Subcutaneous adipose tissue (tissue), 4 donors: ENCODE measurements around the gene ADAP1. TPM values are rescaled to one million over a fixed set of nuclear protein-coding genes. Genes with fewer than 3 reads are reported as not detected.

Experiments
- total RNA-seq, 4 donors: library from RNA; depleted of rRNA; stranded (reverse); fragments of >200 nt; gene quantifications; one replicate each; pipeline ENCODE4 v1.1.0, GENCODE V29; 2016
- TF ChIP-seq, protein P1 (sequence below): fragments of 450-650 bp; IDR thresholded peaks from one replicate; pipeline ENCODE4 v1.5.1; 2016; ENCODE audit warnings: low read depth, mild to moderate bottlenecking, control low read depth, antibody characterized with exemption, moderate library complexity

The ADAP1 gene
- total RNA-seq, 4 donors from 2014 or later: 8.9 to 12.4 (median 10.2) TPM

- TF ChIP-seq, protein P1, sequence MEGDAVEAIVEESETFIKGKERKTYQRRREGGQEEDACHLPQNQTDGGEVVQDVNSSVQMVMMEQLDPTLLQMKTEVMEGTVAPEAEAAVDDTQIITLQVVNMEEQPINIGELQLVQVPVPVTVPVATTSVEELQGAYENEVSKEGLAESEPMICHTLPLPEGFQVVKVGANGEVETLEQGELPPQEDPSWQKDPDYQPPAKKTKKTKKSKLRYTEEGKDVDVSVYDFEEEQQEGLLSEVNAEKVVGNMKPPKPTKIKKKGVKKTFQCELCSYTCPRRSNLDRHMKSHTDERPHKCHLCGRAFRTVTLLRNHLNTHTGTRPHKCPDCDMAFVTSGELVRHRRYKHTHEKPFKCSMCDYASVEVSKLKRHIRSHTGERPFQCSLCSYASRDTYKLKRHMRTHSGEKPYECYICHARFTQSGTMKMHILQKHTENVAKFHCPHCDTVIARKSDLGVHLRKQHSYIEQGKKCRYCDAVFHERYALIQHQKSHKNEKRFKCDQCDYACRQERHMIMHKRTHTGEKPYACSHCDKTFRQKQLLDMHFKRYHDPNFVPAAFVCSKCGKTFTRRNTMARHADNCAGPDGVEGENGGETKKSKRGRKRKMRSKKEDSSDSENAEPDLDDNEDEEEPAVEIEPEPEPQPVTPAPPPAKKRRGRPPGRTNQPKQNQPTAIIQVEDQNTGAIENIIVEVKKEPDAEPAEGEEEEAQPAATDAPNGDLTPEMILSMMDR: no peak
Observed at GRCh38 chr7:893686-894085, 60.8 kb downstream of the ADAP1 start.

DNA sequence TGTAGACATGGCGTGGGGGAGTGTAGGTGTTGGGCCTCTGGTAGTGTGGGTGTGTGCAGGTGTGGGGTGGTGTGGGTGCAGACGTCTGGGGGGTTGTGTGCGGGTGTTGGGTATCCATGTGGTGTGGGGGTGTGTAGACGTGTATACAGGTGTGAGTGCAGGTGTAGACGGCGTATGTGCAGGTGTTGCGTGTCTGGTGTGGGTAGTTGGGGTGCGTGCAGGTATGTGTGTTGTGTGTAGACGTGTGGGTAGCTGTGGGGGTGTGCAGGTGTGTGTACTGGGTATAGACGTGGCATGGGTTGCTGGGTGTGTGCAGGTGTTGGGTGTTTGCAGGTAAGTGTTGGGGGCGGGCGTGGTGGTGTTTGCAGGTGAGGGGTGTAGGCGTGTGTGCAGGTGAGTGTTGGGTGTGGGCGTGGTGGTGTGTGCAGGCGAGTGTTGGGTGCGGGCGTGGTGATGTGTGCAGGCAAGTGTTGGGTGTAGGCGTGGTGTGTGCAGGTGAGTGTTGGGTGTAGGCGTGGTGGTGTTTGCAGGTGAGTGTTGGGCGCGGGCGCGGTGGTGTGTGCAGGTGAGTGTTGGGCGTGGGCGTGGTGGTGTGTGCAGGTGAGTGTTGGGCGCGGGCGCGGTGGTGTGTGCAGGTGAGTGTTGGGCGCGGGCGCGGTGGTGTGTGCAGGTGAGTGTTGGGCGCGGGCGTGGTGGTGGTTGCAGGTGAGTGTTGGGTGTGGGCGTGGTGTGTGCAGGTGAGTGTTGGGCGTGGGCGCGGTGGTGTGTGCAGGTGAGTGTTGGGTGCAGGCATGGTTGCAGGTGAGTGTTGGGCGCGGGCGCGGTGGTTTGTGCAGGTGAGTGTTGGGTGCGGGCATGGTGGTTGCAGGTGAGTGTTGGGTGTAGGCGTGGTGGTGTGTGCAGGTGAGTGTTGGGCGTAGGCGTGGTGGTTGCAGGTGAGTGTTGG is 61.6 kb downstream of the ADAP1 start:
- TF ChIP-seq, protein P1: no peak

DNA sequence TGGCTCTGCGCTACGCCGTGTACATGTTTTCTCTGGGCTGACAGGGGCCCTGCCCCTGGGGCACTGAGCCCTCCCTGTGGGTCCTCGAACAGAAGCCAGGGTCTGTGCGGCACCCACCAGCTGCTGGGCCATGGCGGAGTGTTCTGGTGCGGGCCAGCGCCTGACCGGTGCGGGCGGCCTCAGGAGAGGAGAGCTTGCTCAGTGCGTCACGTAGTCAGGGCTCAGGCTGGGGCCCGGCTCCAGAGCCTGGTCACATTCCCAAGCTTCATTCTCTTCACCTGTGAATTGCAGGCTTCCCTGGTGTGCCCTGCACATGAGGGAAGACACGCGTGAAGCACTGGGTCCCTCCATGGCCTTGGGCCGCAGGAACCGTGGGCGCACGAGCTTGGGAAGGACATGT is 62.7 kb downstream of the ADAP1 start:
- TF ChIP-seq, protein P1: no peak

- TF ChIP-seq, protein P1: no peak
Observed at GRCh38 chr7:891291-891690, 63.2 kb downstream of the ADAP1 start.

- TF ChIP-seq, protein P1: no peak
Observed at GRCh38 chr7:890868-891267, 63.6 kb downstream of the ADAP1 start.

- TF ChIP-seq, protein P1: no peak
Observed at GRCh38 chr7:889391-889790, 65.1 kb downstream of the ADAP1 start.

GRCh38 chr7:889025-889390 is 65.5 kb downstream of the ADAP1 start:
- TF ChIP-seq, protein P1: no peak
